ENCODE measurements around the gene PSG2. TPM values are rescaled to one million over a fixed set of nuclear protein-coding genes. Genes with fewer than 3 reads are reported as not detected.
A peak's percentile ranks its signal among the peaks of the same experiment; 100 is the strongest.
"Not testable (repeated sequence)": the region's sequence is repeated elsewhere in the genome, so short reads cannot be mapped to it uniquely, and the experiment has no call there.

Gene PSG2
- total RNA-seq, 1 donor from 2014 or later = not detected

DNA sequence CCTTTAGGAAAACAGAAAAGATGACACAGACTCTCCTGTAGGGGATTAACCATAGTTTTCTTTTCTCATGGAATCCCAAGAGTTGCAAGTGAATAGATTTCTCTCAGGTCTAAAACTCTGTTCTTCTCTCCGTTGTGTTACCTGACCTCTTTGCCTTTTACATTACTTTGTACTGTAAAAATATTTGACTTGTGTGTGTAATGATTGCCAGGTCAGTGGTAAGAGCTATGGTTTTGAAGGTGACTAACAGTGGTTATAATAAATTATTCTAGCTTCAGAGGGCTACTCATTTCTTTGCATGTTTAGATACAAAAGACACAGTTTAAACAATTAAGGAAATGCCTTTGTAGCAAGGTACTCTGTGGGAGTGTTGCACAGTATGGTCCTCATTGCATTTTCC is 23.0 kb upstream of the PSG2 start:
- Histone ChIP-seq H3K27me3 (ENCODE audit: control insufficient read depth, insufficient read depth, low read length) (no peaks in the 10 kb centered on the region), H3K36me3 (ENCODE audit: control insufficient read depth, insufficient read depth, low read length) (no peaks in the 10 kb centered on the region)
- no peak for DNase-seq (ENCODE audit: low read depth)

DNA sequence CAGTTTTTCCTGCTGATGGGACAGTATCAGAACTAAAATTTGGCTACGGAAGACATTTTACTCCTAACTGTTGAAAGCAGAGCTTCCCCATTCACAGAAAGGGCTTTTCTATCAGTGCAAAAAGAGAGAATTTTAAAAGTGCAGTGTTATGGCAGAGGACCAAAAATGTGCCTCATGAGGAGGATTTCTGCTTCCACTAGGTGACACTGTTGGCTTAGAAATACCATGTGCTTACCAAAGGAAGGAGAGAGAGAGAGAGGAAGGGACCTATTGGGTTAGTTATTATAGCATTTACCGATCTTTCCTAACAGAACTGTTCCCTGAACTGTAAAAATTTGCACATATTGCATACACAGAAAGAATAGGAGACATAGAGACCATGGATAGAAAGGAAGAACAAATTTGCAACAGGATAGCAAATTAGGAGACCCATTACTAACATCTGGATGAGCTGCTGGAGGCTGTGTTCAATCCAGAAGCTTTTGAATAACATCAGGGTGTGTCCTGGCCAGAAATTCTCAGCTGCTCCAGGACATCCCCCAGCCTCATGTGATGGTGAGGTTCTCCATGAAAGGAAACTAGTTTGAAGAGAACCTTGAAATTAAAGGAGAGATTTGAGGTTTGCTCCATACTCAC is 21.8 kb upstream of the PSG2 start:
- H3K36me3 ChIP-seq (ENCODE audit: control insufficient read depth, insufficient read depth, low read length); H3K27me3 ChIP-seq (ENCODE audit: control insufficient read depth, insufficient read depth, low read length); DNase-seq (ENCODE audit: low read depth); H3K4me3 ChIP-seq (ENCODE audit: low read depth, low read length): not testable (repeated sequence)
- TF ChIP-seq, protein P1, sequence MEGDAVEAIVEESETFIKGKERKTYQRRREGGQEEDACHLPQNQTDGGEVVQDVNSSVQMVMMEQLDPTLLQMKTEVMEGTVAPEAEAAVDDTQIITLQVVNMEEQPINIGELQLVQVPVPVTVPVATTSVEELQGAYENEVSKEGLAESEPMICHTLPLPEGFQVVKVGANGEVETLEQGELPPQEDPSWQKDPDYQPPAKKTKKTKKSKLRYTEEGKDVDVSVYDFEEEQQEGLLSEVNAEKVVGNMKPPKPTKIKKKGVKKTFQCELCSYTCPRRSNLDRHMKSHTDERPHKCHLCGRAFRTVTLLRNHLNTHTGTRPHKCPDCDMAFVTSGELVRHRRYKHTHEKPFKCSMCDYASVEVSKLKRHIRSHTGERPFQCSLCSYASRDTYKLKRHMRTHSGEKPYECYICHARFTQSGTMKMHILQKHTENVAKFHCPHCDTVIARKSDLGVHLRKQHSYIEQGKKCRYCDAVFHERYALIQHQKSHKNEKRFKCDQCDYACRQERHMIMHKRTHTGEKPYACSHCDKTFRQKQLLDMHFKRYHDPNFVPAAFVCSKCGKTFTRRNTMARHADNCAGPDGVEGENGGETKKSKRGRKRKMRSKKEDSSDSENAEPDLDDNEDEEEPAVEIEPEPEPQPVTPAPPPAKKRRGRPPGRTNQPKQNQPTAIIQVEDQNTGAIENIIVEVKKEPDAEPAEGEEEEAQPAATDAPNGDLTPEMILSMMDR (IDR thresholded peaks at IDR 0.05; ENCODE audit: insufficient read depth, low read length, poor library complexity, severe bottlenecking) = peak; percentile 41

More for the DNA sequence above, 23.0 kb upstream of the PSG2 start:
- TF ChIP-seq, protein P1 (IDR thresholded peaks at IDR 0.05; ENCODE audit: insufficient read depth, low read length, poor library complexity, severe bottlenecking) = no peak
- H3K4me3 ChIP-seq (ENCODE audit: low read depth, low read length) = no peak overlapping the region

DNA sequence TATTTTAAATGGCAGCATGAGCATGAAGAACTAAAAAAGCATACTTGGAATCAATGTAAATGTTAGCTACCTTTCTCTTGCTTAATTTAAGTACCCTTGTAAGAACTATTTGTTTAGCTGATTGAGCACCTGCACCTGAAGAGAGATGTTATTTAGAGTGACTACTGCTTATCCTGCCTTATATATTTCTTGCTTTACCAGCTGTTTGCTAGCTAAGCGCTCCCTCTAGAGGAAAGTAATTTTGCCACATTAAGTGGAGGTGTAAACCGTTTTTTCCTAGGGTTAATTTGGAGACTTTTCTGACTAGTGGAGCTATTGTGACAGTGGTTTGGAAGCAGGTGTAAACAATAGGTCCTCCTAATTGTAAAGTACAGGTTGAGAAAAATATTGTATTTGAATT is 19.4 kb upstream of the PSG2 start:
- no peak for DNase-seq (ENCODE audit: low read depth)
- TF ChIP-seq, protein P1 (IDR thresholded peaks at IDR 0.05; ENCODE audit: insufficient read depth, low read length, poor library complexity, severe bottlenecking) = no peak
- H3K27me3 ChIP-seq (ENCODE audit: control insufficient read depth, insufficient read depth, low read length) = no peaks in the 10 kb centered on the region
- H3K4me3 ChIP-seq (ENCODE audit: low read depth, low read length) = no peak overlapping the region
- H3K36me3 ChIP-seq (ENCODE audit: control insufficient read depth, insufficient read depth, low read length) = no peaks in the 10 kb centered on the region

DNA sequence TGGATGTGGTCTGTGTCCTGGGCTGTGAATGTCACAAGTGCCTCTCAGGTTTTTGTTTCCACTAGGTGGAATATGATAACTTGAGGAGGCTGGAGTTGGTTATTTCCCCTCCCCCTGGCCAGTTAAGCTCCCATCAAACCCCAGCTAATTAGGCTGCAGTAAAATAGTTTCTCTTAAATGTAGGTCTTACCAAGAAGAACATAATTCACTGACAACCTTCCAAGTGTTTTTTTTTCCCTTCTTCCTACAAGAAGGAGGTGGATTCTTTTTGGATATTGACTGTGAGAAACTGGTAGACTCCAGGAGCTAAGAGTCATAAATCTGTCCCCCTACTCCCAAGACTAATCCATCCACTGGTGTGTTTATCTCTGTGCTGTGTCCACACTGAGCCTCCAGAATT is 15.9 kb upstream of the PSG2 start:
- not testable (repeated sequence) for DNase-seq (ENCODE audit: low read depth); H3K4me3 ChIP-seq (ENCODE audit: low read depth, low read length); H3K36me3 ChIP-seq (ENCODE audit: control insufficient read depth, insufficient read depth, low read length); H3K27me3 ChIP-seq (ENCODE audit: control insufficient read depth, insufficient read depth, low read length)

DNA sequence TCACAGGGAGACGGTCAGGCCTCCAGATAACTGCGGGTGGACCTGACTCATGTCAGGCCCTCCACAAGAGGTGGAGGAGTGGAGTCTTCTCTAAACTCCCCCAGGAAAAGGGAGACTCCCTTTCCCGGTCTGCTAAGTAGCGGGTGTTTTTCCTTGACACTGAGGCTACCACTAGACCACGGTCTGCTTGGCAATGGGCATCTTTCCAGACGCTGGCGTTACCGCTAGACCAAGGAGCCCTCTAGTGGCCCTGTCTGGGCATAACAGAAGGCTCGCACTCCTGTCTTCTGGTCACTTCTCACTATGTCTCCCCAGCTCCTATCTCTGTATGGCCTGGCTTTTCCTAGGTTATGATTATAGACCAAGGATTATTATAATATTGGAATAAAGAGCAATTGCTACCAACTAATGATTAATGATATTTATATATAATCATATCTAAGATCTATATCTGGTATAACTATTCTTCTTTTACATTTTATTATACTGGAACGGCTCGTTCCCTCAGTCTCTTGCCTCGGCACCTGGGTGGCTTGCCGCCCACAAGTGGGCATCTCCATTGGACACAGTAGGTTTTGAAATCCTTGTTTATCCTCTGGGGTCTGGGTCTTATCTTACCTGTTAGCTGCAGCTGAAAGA is 5.3 kb upstream of the PSG2 start:
- DNase-seq (ENCODE audit: low read depth); H3K36me3 ChIP-seq (ENCODE audit: control insufficient read depth, insufficient read depth, low read length): not testable (repeated sequence)

DNA sequence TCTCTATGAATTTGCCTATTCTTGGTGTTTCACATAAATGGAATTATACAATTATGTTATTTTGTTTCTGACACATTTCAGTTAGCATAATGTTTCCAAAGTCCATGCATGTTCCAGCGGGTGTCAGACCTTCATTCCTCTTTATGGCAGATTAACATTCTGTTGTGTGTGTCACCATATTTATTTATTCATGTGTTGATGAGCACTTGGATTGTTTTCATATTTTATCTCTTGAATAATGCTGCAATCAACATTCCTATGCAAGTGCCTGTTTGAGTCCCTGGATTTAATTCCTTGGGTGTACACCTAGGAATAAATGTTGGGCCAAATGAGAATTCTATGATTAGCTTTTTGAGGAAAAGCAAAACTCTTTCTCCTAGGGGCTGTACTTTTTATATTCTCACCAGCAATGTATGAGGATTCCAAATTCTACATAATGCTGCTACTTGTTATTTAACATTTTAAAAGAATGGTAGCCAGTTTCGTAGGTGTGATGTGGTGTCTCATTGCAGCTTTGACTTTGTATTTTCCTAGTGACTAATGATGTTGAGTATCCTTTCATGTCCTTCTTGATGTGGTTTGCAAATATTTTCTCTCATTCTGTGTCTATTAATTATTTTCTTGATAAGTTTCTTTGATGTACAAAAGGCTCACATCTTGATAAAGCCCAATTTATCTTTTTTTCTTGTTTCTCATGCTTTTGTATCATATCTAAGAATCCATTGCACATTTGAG is 3.5 kb upstream of the PSG2 start:
- not testable (repeated sequence) for DNase-seq (ENCODE audit: low read depth); H3K36me3 ChIP-seq (ENCODE audit: control insufficient read depth, insufficient read depth, low read length); H3K4me3 ChIP-seq (ENCODE audit: low read depth, low read length); H3K27me3 ChIP-seq (ENCODE audit: control insufficient read depth, insufficient read depth, low read length)

More for the DNA sequence above, 5.3 kb upstream of the PSG2 start:
- TF ChIP-seq, protein P1 (IDR thresholded peaks at IDR 0.05; ENCODE audit: insufficient read depth, low read length, poor library complexity, severe bottlenecking) = peak; percentile 34
- not testable (repeated sequence) for H3K4me3 ChIP-seq (ENCODE audit: low read depth, low read length); H3K27me3 ChIP-seq (ENCODE audit: control insufficient read depth, insufficient read depth, low read length)
